Measurements from ENCODE around the gene CABCOCO1. TPM values are rescaled to one million over a fixed set of nuclear protein-coding genes. Genes with fewer than 3 reads are reported as not detected.
"Not testable (repeated sequence)": the region's sequence is repeated elsewhere in the genome, so short reads cannot be mapped to it uniquely, and the experiment has no call there.

The CABCOCO1 gene
- total RNA-seq, 1 donor from 2014 or later = not detected

GRCh38 chr10:61735882-61736281 is 73.2 kb downstream of the CABCOCO1 start:
- peaks cover 2% of the 10 kb centered on the region for H3K4me1 Mint-ChIP-seq (ENCODE audit: low read depth)
- H3K4me3 Mint-ChIP-seq (ENCODE audit: low read depth) = no peak overlapping the region
- H3K36me3 Mint-ChIP-seq (ENCODE audit: insufficient read depth) = no peaks in the 10 kb centered on the region
- peaks cover 9% of the 10 kb centered on the region for H3K9me3 Mint-ChIP-seq (ENCODE audit: low read depth)
- no peak for TF ChIP-seq CTCF (IDR thresholded peaks at IDR 0.05; ENCODE audit: unreplicated experiment)
- no peak for DNase-seq (ENCODE audit: low spot score, unreplicated experiment)
- H3K27ac Mint-ChIP-seq = no peak overlapping the region
- no peaks in the 10 kb centered on the region for H3K27me3 Mint-ChIP-seq

GRCh38 chr10:61737455-61737854 is 74.7 kb downstream of the CABCOCO1 start:
- not testable (repeated sequence) for H3K4me1 Mint-ChIP-seq (ENCODE audit: low read depth); H3K36me3 Mint-ChIP-seq (ENCODE audit: insufficient read depth); H3K4me3 Mint-ChIP-seq (ENCODE audit: low read depth); DNase-seq (ENCODE audit: low spot score, unreplicated experiment); H3K9me3 Mint-ChIP-seq (ENCODE audit: low read depth); H3K27me3 Mint-ChIP-seq; H3K27ac Mint-ChIP-seq

- Mint-ChIP-seq H3K36me3 (ENCODE audit: insufficient read depth) (no peaks in the 10 kb centered on the region), H3K27me3 (no peaks in the 10 kb centered on the region), H3K9me3 (ENCODE audit: low read depth) (no peaks in the 10 kb centered on the region), H3K4me3 (ENCODE audit: low read depth) (no peak overlapping the region), H3K27ac (no peak overlapping the region), H3K4me1 (ENCODE audit: low read depth) (peaks cover 14% of the 10 kb centered on the region)
- no peak for DNase-seq (ENCODE audit: low spot score, unreplicated experiment)
- TF ChIP-seq CTCF (IDR thresholded peaks at IDR 0.05; ENCODE audit: unreplicated experiment) = no peak
Observed at GRCh38 chr10:61742812-61743211, 80.1 kb downstream of the CABCOCO1 start.

- Mint-ChIP-seq H3K4me1 (ENCODE audit: low read depth) (peaks cover 23% of the 10 kb centered on the region), H3K4me3 (ENCODE audit: low read depth) (no peak overlapping the region), H3K27ac (no peak overlapping the region), H3K27me3 (no peaks in the 10 kb centered on the region), H3K36me3 (ENCODE audit: insufficient read depth) (no peaks in the 10 kb centered on the region), H3K9me3 (ENCODE audit: low read depth) (no peaks in the 10 kb centered on the region)
- DNase-seq (ENCODE audit: low spot score, unreplicated experiment) = no peak
- TF ChIP-seq CTCF (IDR thresholded peaks at IDR 0.05; ENCODE audit: unreplicated experiment) = peak; percentile 22
Observed at GRCh38 chr10:61744469-61744868, 81.7 kb downstream of the CABCOCO1 start.

- DNase-seq (ENCODE audit: low spot score, unreplicated experiment) = no peak
- Mint-ChIP-seq H3K36me3 (ENCODE audit: insufficient read depth) (no peaks in the 10 kb centered on the region), H3K27ac (no peak overlapping the region), H3K4me1 (ENCODE audit: low read depth) (peaks cover 29% of the 10 kb centered on the region), H3K4me3 (ENCODE audit: low read depth) (no peak overlapping the region), H3K9me3 (ENCODE audit: low read depth) (peaks cover 3% of the 10 kb centered on the region), H3K27me3 (no peaks in the 10 kb centered on the region)
- TF ChIP-seq CTCF (IDR thresholded peaks at IDR 0.05; ENCODE audit: unreplicated experiment) = no peak
Observed at GRCh38 chr10:61746377-61746776, 83.6 kb downstream of the CABCOCO1 start.

- no peak for TF ChIP-seq CTCF (IDR thresholded peaks at IDR 0.05; ENCODE audit: unreplicated experiment)
- peak overlapping the region; percentile 5 for H3K4me3 Mint-ChIP-seq (ENCODE audit: low read depth)
- no peaks in the 10 kb centered on the region for H3K27me3 Mint-ChIP-seq
- H3K27ac Mint-ChIP-seq = peak overlapping the region; percentile 76
- no peak for DNase-seq (ENCODE audit: low spot score, unreplicated experiment)
- peaks cover 38% of the 10 kb centered on the region for H3K4me1 Mint-ChIP-seq (ENCODE audit: low read depth)
- H3K36me3 Mint-ChIP-seq (ENCODE audit: insufficient read depth) = no peaks in the 10 kb centered on the region
- H3K9me3 Mint-ChIP-seq (ENCODE audit: low read depth) = peaks cover 3% of the 10 kb centered on the region
Observed at GRCh38 chr10:61747307-61747706, 84.6 kb downstream of the CABCOCO1 start.

All from progenitor cell of endocrine pancreas (in vitro differentiated cells).